ENCODE data around the gene PML. TPM values are rescaled to one million over a fixed set of nuclear protein-coding genes. Genes with fewer than 3 reads are reported as not detected.
A peak's percentile ranks its signal among the peaks of the same experiment; 100 is the strongest.
"Not testable (repeated sequence)": the region's sequence is repeated elsewhere in the genome, so short reads cannot be mapped to it uniquely, and the experiment has no call there.

Gene PML
- polyA plus RNA-seq, 1 of the 3 experiments (the other 2 are of a cell fraction): 18.4 TPM

GRCh38 chr15:74065684-74066411 is 71.3 kb downstream of the PML start:
- H3K27ac ChIP-seq (ENCODE audit: low read depth in 2 of 2, low read length in 1 of 2); POLR2A ChIA-PET; H3K9ac ChIP-seq; H3K4me3 ChIP-seq (ENCODE audit: low read depth in 2 of 2, low read length in 1 of 2); H3K9me2 ChIP-seq; H3K4me2 ChIP-seq; CTCF ChIA-PET; H2AFZ ChIP-seq (ENCODE audit: low read depth); H3K4me1 ChIP-seq (ENCODE audit: control insufficient read depth in 1 of 2, insufficient read depth in 2 of 2, low read depth in 1 of 2, low read length in 1 of 2); DNase-seq; H3F3A ChIP-seq (replicated peaks; ENCODE audit: insufficient read depth); H3K27me3 ChIP-seq (ENCODE audit: insufficient read depth); H4K20me1 ChIP-seq (ENCODE audit: insufficient read depth); H3K9me3 ChIP-seq; H3K79me2 ChIP-seq (ENCODE audit: insufficient read depth); H3K36me3 ChIP-seq (replicated peaks in 1 of 2; ENCODE audit: control insufficient read depth in 1 of 2, insufficient read depth in 2 of 2, low read length in 1 of 2): not testable (repeated sequence)
- no CpG with 5 or more reads among the region's 13 CpGs for WGBS (ENCODE audit: low lambda C conversion rate)
- TF ChIP-seq, protein P1, sequence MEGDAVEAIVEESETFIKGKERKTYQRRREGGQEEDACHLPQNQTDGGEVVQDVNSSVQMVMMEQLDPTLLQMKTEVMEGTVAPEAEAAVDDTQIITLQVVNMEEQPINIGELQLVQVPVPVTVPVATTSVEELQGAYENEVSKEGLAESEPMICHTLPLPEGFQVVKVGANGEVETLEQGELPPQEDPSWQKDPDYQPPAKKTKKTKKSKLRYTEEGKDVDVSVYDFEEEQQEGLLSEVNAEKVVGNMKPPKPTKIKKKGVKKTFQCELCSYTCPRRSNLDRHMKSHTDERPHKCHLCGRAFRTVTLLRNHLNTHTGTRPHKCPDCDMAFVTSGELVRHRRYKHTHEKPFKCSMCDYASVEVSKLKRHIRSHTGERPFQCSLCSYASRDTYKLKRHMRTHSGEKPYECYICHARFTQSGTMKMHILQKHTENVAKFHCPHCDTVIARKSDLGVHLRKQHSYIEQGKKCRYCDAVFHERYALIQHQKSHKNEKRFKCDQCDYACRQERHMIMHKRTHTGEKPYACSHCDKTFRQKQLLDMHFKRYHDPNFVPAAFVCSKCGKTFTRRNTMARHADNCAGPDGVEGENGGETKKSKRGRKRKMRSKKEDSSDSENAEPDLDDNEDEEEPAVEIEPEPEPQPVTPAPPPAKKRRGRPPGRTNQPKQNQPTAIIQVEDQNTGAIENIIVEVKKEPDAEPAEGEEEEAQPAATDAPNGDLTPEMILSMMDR (IDR thresholded peaks at IDR 0.05): peak; percentile 33; the same call in 1 of the 2 replicates

GRCh38 chr15:74071645-74072044 is 77.1 kb downstream of the PML start:
- H3K9me2 ChIP-seq: not testable (repeated sequence)
- WGBS (ENCODE audit: low lambda C conversion rate): 86% methylated on average over 4 of the region's 6 CpGs

DNA sequence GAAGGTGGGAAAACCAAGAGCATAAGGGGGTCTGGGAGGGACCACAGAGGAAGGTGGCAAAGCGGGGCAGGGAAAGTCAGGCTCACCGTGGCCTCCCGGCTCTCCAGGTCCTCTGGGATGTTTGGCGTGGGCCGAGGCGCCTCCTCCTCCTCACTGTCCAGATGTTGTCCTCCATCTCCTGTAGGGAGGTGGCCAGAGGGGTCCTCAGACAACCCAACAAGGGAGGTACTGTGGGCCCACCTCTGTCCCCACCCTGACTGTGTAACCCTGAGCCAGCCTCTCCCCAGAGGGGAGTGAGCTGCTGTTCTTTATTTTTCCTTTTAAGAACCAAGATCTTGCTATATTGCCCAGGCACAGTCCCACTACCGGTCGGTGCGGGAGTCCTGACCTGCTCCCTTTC is 77.6 kb downstream of the PML start:
- POLR2A ChIA-PET, CTCF ChIA-PET, H3K4me2 ChIP-seq: not testable (repeated sequence)

More at GRCh38 chr15:74071645-74072044, 77.1 kb downstream of the PML start:
- H4K20me1 ChIP-seq (ENCODE audit: insufficient read depth); DNase-seq; H3K4me2 ChIP-seq; H3K9ac ChIP-seq; H3K27ac ChIP-seq (ENCODE audit: low read depth in 2 of 2, low read length in 1 of 2); CTCF ChIA-PET; H2AFZ ChIP-seq (ENCODE audit: low read depth); H3K27me3 ChIP-seq (ENCODE audit: insufficient read depth); H3K9me3 ChIP-seq; POLR2A ChIA-PET; H3K36me3 ChIP-seq (replicated peaks in 1 of 2; ENCODE audit: control insufficient read depth in 1 of 2, insufficient read depth in 2 of 2, low read length in 1 of 2); H3K4me1 ChIP-seq (ENCODE audit: control insufficient read depth in 1 of 2, insufficient read depth in 2 of 2, low read depth in 1 of 2, low read length in 1 of 2); H3K79me2 ChIP-seq (ENCODE audit: insufficient read depth); H3F3A ChIP-seq (replicated peaks; ENCODE audit: insufficient read depth); H3K4me3 ChIP-seq (ENCODE audit: low read depth in 2 of 2, low read length in 1 of 2): not testable (repeated sequence)

GRCh38 chr15:74072614-74073337 is 78.3 kb downstream of the PML start:
- 55% methylated on average over 7 of the region's 16 CpGs for WGBS (ENCODE audit: low lambda C conversion rate)
- H4K20me1 ChIP-seq (ENCODE audit: insufficient read depth); H3K9me3 ChIP-seq; H3K79me2 ChIP-seq (ENCODE audit: insufficient read depth); H3F3A ChIP-seq (replicated peaks; ENCODE audit: insufficient read depth); H3K4me3 ChIP-seq (ENCODE audit: low read depth in 2 of 2, low read length in 1 of 2); H2AFZ ChIP-seq (ENCODE audit: low read depth); H3K4me1 ChIP-seq (ENCODE audit: control insufficient read depth in 1 of 2, insufficient read depth in 2 of 2, low read depth in 1 of 2, low read length in 1 of 2); DNase-seq; H3K27me3 ChIP-seq (ENCODE audit: insufficient read depth); H3K4me2 ChIP-seq; H3K9me2 ChIP-seq; H3K9ac ChIP-seq; POLR2A ChIA-PET; CTCF ChIA-PET; H3K36me3 ChIP-seq (replicated peaks in 1 of 2; ENCODE audit: control insufficient read depth in 1 of 2, insufficient read depth in 2 of 2, low read length in 1 of 2); H3K27ac ChIP-seq (ENCODE audit: low read depth in 2 of 2, low read length in 1 of 2): not testable (repeated sequence)

More for the DNA sequence above, 77.6 kb downstream of the PML start:
- H3K9me2 ChIP-seq; H3K36me3 ChIP-seq (replicated peaks in 1 of 2; ENCODE audit: control insufficient read depth in 1 of 2, insufficient read depth in 2 of 2, low read length in 1 of 2); H4K20me1 ChIP-seq (ENCODE audit: insufficient read depth); H3K27me3 ChIP-seq (ENCODE audit: insufficient read depth); DNase-seq; H3K27ac ChIP-seq (ENCODE audit: low read depth in 2 of 2, low read length in 1 of 2); H3K9me3 ChIP-seq; H3K79me2 ChIP-seq (ENCODE audit: insufficient read depth); H3F3A ChIP-seq (replicated peaks; ENCODE audit: insufficient read depth); H3K9ac ChIP-seq; H3K4me1 ChIP-seq (ENCODE audit: control insufficient read depth in 1 of 2, insufficient read depth in 2 of 2, low read depth in 1 of 2, low read length in 1 of 2); H3K4me3 ChIP-seq (ENCODE audit: low read depth in 2 of 2, low read length in 1 of 2); H2AFZ ChIP-seq (ENCODE audit: low read depth): not testable (repeated sequence)
- WGBS (ENCODE audit: low lambda C conversion rate): 85% methylated on average over 4 of the region's 9 CpGs

GRCh38 chr15:74075781-74076180 is 81.3 kb downstream of the PML start:
- 61% methylated on average over 5 of the region's 9 CpGs for WGBS (ENCODE audit: low lambda C conversion rate)
- H3K4me1 ChIP-seq (ENCODE audit: control insufficient read depth in 1 of 2, insufficient read depth in 2 of 2, low read depth in 1 of 2, low read length in 1 of 2); H3K9me2 ChIP-seq; H3K79me2 ChIP-seq (ENCODE audit: insufficient read depth); H3K9me3 ChIP-seq; CTCF ChIA-PET; DNase-seq; H4K20me1 ChIP-seq (ENCODE audit: insufficient read depth); H3K4me3 ChIP-seq (ENCODE audit: low read depth in 2 of 2, low read length in 1 of 2); H3K27me3 ChIP-seq (ENCODE audit: insufficient read depth); H3K36me3 ChIP-seq (replicated peaks in 1 of 2; ENCODE audit: control insufficient read depth in 1 of 2, insufficient read depth in 2 of 2, low read length in 1 of 2); H3K4me2 ChIP-seq; H2AFZ ChIP-seq (ENCODE audit: low read depth); POLR2A ChIA-PET; H3F3A ChIP-seq (replicated peaks; ENCODE audit: insufficient read depth); H3K27ac ChIP-seq (ENCODE audit: low read depth in 2 of 2, low read length in 1 of 2); H3K9ac ChIP-seq: not testable (repeated sequence)

DNA sequence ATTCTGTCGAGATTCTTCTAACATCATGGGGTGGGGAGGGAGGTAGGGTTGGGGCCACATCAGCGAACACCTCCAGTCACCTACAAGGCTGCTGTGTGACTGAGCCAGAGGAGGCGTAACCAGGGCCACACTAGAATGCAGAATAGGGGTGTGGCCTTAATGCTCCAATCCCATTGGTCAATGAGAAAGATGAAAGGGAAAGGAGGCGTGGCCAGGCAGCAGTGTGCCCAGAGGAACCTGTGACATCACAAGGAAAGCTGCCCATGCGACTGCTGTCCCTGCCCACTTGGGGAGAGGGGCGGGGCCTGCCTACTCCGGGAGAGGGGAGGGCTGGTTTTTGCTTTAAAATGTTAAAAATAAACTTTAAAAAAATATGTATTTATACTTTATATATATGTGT is 87.9 kb downstream of the PML start, which contains the start of gene GOLGA6A:
TSS of gene GOLGA6A (minus strand) at position 101 of the 400 bp plus-strand sequence. CDS start at position 60, 41 bp downstream.
- no CpG with 5 or more reads among the region's 7 CpGs for WGBS (ENCODE audit: low lambda C conversion rate)
- POLR2A ChIA-PET: not testable (repeated sequence)

More for the DNA sequence above, 87.9 kb downstream of the PML start, which contains the start of gene GOLGA6A:
- H3K27me3 ChIP-seq (ENCODE audit: insufficient read depth); H3K4me3 ChIP-seq (ENCODE audit: low read depth in 2 of 2, low read length in 1 of 2); H3K27ac ChIP-seq (ENCODE audit: low read depth in 2 of 2, low read length in 1 of 2); CTCF ChIA-PET; H3F3A ChIP-seq (replicated peaks; ENCODE audit: insufficient read depth); H3K4me1 ChIP-seq (ENCODE audit: control insufficient read depth in 1 of 2, insufficient read depth in 2 of 2, low read depth in 1 of 2, low read length in 1 of 2); H3K4me2 ChIP-seq; H3K36me3 ChIP-seq (replicated peaks in 1 of 2; ENCODE audit: control insufficient read depth in 1 of 2, insufficient read depth in 2 of 2, low read length in 1 of 2); H3K9ac ChIP-seq; DNase-seq; H3K79me2 ChIP-seq (ENCODE audit: insufficient read depth); H3K9me3 ChIP-seq; H3K9me2 ChIP-seq; H2AFZ ChIP-seq (ENCODE audit: low read depth); H4K20me1 ChIP-seq (ENCODE audit: insufficient read depth): not testable (repeated sequence)
